Thyroid gland (tissue), 4 donors: ENCODE data around the gene CCDC78.

Experiments
- CTCF ChIP-seq, 6 experiments: fragments of 200-600 bp in 3 of 6; fragments of 450-650 bp in 3 of 6; sonication (generic) in 3 of 6; IDR thresholded peaks; one replicate each; pipeline ENCODE4 v1.5.1; 2016 to 2019; ENCODE audit warnings: antibody characterized with exemption in 6 of 6, mild to moderate bottlenecking in 2 of 6, inconsistent platforms in 1 of 6, moderate library complexity in 1 of 6
- POLR2A ChIP-seq, 2 donors: fragments of 450-650 bp; IDR thresholded peaks; one replicate each; pipeline ENCODE4 v1.6.1; 2017; ENCODE audit warnings: antibody characterized with exemption in 2 of 2, mild to moderate bottlenecking in 2 of 2, moderate library complexity in 1 of 2

GRCh38 chr16:689175-689897 lies 36.9 kb downstream of the CCDC78 start:
- TF ChIP-seq CTCF (IDR thresholded peaks at IDR 0.05) (no peak), POLR2A (IDR thresholded peaks at IDR 0.05) (no peak)
